Gastroesophageal sphincter (tissue), 3 donors: ENCODE data around the gene TMCC1.

Experiments
- EP300 ChIP-seq: sonication (generic); formaldehyde crosslinking; IDR thresholded peaks from one replicate; pipeline ENCODE4 v1.6.1; 2017; ENCODE audit warnings: antibody characterized with exemption, mild to moderate bottlenecking
- POLR2A ChIP-seq, 2 donors: fragments of 450-650 bp; IDR thresholded peaks; one replicate each; pipeline ENCODE4 v1.6.1; 2017; ENCODE audit warnings: antibody characterized with exemption in 2 of 2, mild to moderate bottlenecking in 2 of 2, moderate library complexity in 1 of 2
- POLR2AphosphoS5 ChIP-seq: sonication (generic); formaldehyde crosslinking; IDR thresholded peaks from one replicate; pipeline ENCODE4 v1.6.1; 2017; ENCODE audit warnings: antibody characterized with exemption
- TF ChIP-seq, protein P1 (sequence below), 4 experiments: fragments of 200-600 bp in 2 of 4; fragments of 450-650 bp in 2 of 4; sonication (generic) in 1 of 4; IDR thresholded peaks; one replicate each; pipeline ENCODE4 v1.5.1; 2017 to 2019; ENCODE audit warnings: antibody characterized with exemption in 4 of 4, mild to moderate bottlenecking in 2 of 4, moderate library complexity in 2 of 4

DNA sequence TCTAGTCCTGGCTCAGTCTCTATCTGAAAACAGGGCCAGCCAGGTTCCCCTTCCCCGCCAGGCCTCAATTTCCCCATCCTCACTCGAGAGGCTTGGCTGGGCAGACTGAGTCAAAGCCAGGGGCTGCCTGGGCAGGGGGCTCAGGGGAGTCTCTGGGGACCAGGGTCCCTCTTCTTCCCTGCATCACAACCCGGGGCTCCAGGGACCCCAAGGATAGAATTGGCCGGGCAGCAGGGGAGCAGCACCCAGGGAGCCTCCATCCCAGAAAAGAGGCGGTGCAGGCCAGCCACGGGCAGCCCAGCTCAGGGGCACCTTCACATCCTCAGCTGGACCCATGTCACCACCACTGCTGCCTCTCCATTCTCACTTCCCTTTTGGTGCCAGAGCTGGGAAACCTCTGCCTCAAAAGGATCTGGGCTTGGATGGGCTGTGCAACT lies 273.8 kb downstream of the TMCC1 start:
- TF ChIP-seq, protein P1, sequence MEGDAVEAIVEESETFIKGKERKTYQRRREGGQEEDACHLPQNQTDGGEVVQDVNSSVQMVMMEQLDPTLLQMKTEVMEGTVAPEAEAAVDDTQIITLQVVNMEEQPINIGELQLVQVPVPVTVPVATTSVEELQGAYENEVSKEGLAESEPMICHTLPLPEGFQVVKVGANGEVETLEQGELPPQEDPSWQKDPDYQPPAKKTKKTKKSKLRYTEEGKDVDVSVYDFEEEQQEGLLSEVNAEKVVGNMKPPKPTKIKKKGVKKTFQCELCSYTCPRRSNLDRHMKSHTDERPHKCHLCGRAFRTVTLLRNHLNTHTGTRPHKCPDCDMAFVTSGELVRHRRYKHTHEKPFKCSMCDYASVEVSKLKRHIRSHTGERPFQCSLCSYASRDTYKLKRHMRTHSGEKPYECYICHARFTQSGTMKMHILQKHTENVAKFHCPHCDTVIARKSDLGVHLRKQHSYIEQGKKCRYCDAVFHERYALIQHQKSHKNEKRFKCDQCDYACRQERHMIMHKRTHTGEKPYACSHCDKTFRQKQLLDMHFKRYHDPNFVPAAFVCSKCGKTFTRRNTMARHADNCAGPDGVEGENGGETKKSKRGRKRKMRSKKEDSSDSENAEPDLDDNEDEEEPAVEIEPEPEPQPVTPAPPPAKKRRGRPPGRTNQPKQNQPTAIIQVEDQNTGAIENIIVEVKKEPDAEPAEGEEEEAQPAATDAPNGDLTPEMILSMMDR (IDR thresholded peaks at IDR 0.05): no peak
- TF ChIP-seq POLR2A (IDR thresholded peaks at IDR 0.05): no peak
- TF ChIP-seq EP300: no peak
- no peak for TF ChIP-seq POLR2AphosphoS5
